Activated CD4-positive, alpha-beta memory T cell treated with anti-CD3 and anti-CD28 coated beads for 36 hours (primary cell): Measurements from ENCODE around the gene NGF. TPM values are rescaled to one million over a fixed set of nuclear protein-coding genes. Genes with fewer than 3 reads are reported as not detected.

ENCODE experiments used
- CTCF ChIA-PET: fragments of 350-600 bp; sonication (Branson Sonifier 250); formaldehyde crosslinking; loops from one replicate; lab custom pipeline; 2021; ENCODE audit warnings: antibody characterized with exemption, inconsistent platforms; lab: Charles Lee
- POLR2A ChIA-PET: fragments of 350-600 bp; sonication (Branson Sonifier 250); formaldehyde crosslinking; loops from one replicate; lab custom pipeline; 2021; ENCODE audit warnings: antibody characterized with exemption; lab: Charles Lee
- DNase-seq: peaks from one replicate; pipeline ENCODE4 v3.0.0-alpha.2; 2020
- H3K27ac Mint-ChIP-seq: one replicate; pipeline ENCODE4 v1.8.0; 2021; ENCODE audit warnings: mixed read lengths
- H3K27me3 Mint-ChIP-seq: one replicate; pipeline ENCODE4 v1.8.0; 2021; ENCODE audit warnings: mixed read lengths
- H3K36me3 Mint-ChIP-seq: one replicate; pipeline ENCODE4 v1.8.0; 2021; ENCODE audit warnings: mixed read lengths
- H3K4me1 Mint-ChIP-seq: one replicate; pipeline ENCODE4 v1.8.0; 2021; ENCODE audit warnings: low read depth, mixed read lengths
- H3K4me3 Mint-ChIP-seq: one replicate; pipeline ENCODE4 v1.8.0; 2021; ENCODE audit warnings: mild to moderate bottlenecking, mixed read lengths
- H3K9me3 Mint-ChIP-seq: one replicate; pipeline ENCODE4 v1.8.0; 2021; ENCODE audit warnings: mixed read lengths
- intact Hi-C: fragments of 100-400 bp; cut with micrococcal nuclease; formaldehyde crosslinking; loops from one replicate; pipeline ENCODE4 v1.15.1; 2023
- total RNA-seq, 2 experiments: library from RNA; stranded (reverse); gene quantifications; one replicate each; pipeline ENCODE4 v1.2.3, GENCODE V29; 2021

Gene NGF
- total RNA-seq, 2 experiments from 2014 or later: not detected

- CTCF ChIA-PET: no interaction called here
- no peaks in the 10 kb centered on the region for H3K36me3 Mint-ChIP-seq
- DNase-seq: no peak
- POLR2A ChIA-PET: no interaction called here
- no peaks in the 10 kb centered on the region for H3K9me3 Mint-ChIP-seq
- no peak overlapping the region for H3K4me3 Mint-ChIP-seq
- no peaks in the 10 kb centered on the region for H3K4me1 Mint-ChIP-seq
- intact Hi-C loops: no loop called here
- no peak overlapping the region for H3K27ac Mint-ChIP-seq
- H3K27me3 Mint-ChIP-seq: peaks cover 15% of the 10 kb centered on the region
Measured at GRCh38 chr1:115240297-115240696, 97.8 kb downstream of the NGF start.

GRCh38 chr1:115239426-115239825 lies 98.6 kb downstream of the NGF start:
- no peak overlapping the region for H3K4me3 Mint-ChIP-seq
- H3K27me3 Mint-ChIP-seq: peaks cover 15% of the 10 kb centered on the region
- ChIA-PET CTCF (no interaction called here), POLR2A (no interaction called here)
- no peaks in the 10 kb centered on the region for H3K9me3 Mint-ChIP-seq
- H3K36me3 Mint-ChIP-seq: no peaks in the 10 kb centered on the region
- H3K4me1 Mint-ChIP-seq: no peaks in the 10 kb centered on the region
- intact Hi-C loops: no loop called here
- no peak for DNase-seq
- H3K27ac Mint-ChIP-seq: no peak overlapping the region

- H3K9me3 Mint-ChIP-seq: no peaks in the 10 kb centered on the region
- peaks cover 15% of the 10 kb centered on the region for H3K27me3 Mint-ChIP-seq
- H3K4me3 Mint-ChIP-seq: no peak overlapping the region
Measured at GRCh38 chr1:115239148-115239422, 99.0 kb downstream of the NGF start.

GRCh38 chr1:115238336-115239147 lies 99.5 kb downstream of the NGF start:
- Mint-ChIP-seq H3K9me3 (no peaks in the 10 kb centered on the region), H3K27ac (no peak overlapping the region), H3K4me1 (no peaks in the 10 kb centered on the region), H3K27me3 (peaks cover 15% of the 10 kb centered on the region), H3K4me3 (no peak overlapping the region), H3K36me3 (no peaks in the 10 kb centered on the region)
- POLR2A ChIA-PET: no interaction called here
- intact Hi-C loops: no loop called here
- no peak for DNase-seq
- CTCF ChIA-PET: no interaction called here

More at GRCh38 chr1:115239148-115239422, 99.0 kb downstream of the NGF start:
- H3K4me1 Mint-ChIP-seq: no peaks in the 10 kb centered on the region
- no peaks in the 10 kb centered on the region for H3K36me3 Mint-ChIP-seq
- CTCF ChIA-PET: no interaction called here
- no peak for DNase-seq
- POLR2A ChIA-PET: no interaction called here
- intact Hi-C loops: no loop called here
- H3K27ac Mint-ChIP-seq: no peak overlapping the region

- POLR2A ChIA-PET: no interaction called here
- no peaks in the 10 kb centered on the region for H3K4me1 Mint-ChIP-seq
- intact Hi-C loops: no loop called here
- H3K27ac Mint-ChIP-seq: no peak overlapping the region
- H3K36me3 Mint-ChIP-seq: no peaks in the 10 kb centered on the region
- H3K4me3 Mint-ChIP-seq: no peak overlapping the region
- H3K27me3 Mint-ChIP-seq: peaks cover 15% of the 10 kb centered on the region
- no peak for DNase-seq
- no peaks in the 10 kb centered on the region for H3K9me3 Mint-ChIP-seq
- CTCF ChIA-PET: no interaction called here
Measured at GRCh38 chr1:115237507-115237906, 100.5 kb downstream of the NGF start.

- DNase-seq: no peak
- Mint-ChIP-seq H3K9me3 (no peaks in the 10 kb centered on the region), H3K27me3 (peaks cover 12% of the 10 kb centered on the region), H3K4me1 (no peaks in the 10 kb centered on the region), H3K27ac (no peak overlapping the region), H3K4me3 (no peak overlapping the region), H3K36me3 (no peaks in the 10 kb centered on the region)
- ChIA-PET POLR2A (no interaction called here), CTCF (no interaction called here)
- intact Hi-C loops: no loop called here
Measured at GRCh38 chr1:115237023-115237422, 101.0 kb downstream of the NGF start.

Other genes starting within 250 kb of the NGF start
- 1 to 10 TPM; 2.5 to 2.7 TPM for gene TSPAN2, start 248.7 kb downstream of the NGF start, total RNA-seq